Measurements from ENCODE around the gene DUSP28. TPM values are rescaled to one million over a fixed set of nuclear protein-coding genes. Genes with fewer than 3 reads are reported as not detected.

The DUSP28 gene
- total and polyA plus RNA-seq, 2 of the 8 experiments (the other 6 are each of a cell fraction or from before 2014, with no cell fraction given) = 2.1 to 2.3 TPM

DNA sequence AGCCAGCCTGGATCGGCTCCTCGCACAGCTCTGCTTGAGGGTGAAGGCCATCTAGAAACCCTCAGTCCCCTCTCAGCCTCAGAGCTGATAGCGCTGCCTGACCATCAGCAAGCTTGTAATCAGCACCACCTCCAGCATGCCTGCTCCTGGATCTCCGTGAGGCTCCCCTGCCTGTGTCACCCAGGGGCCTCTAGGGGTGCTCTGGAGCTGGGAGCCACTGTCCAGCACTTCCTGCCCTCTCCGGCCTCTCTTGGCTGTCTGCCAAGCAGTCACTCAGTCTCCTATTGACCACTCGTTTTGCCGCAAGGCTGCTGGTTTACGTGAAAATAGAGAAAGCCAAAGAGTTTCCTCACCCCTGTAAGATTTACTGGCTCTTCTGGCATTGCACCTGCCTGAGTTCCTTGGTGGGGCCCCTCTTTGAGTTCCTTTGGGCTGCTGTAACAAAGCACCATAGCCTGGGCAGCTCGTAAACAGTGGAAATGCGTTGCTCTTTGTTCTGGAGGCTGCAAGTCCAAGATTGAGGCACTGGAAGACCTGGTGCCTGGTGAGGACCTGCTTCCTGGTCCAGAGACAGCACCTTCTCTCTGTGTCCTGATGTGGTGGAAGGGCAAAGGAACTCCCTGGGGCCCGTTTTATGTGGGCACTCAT lies 44.3 kb downstream of the DUSP28 start (continued):
- no peak for TF ChIP-seq CBX8 (IDR thresholded peaks at IDR 0.05; ENCODE audit: borderline replicate concordance, low read depth, low read length)
- no peak for TF ChIP-seq RXRA (IDR thresholded peaks at IDR 0.05; ENCODE audit: insufficient read depth, low read depth, low read length)

All from H1 (cell line).